AG09319 (cell line): ENCODE results near the gene BEND6.

Experiments used
- DNase-seq: peaks from one replicate; pipeline ENCODE4 v3.0.0-alpha.2; 2010; ENCODE audit warnings: low read depth; ENCODE audit errors: extremely low read depth
- TF ChIP-seq, protein P1 (sequence below): IDR thresholded peaks from 2 replicates; pipeline ENCODE4 v1.5.1; 2011; ENCODE audit warnings: low read depth, mild to moderate bottlenecking, inconsistent platforms, low read length, moderate library complexity

The BEND6 gene

GRCh38 chr6:57069920-57070331 is 115.0 kb downstream of the BEND6 start:
- TF ChIP-seq, protein P1, sequence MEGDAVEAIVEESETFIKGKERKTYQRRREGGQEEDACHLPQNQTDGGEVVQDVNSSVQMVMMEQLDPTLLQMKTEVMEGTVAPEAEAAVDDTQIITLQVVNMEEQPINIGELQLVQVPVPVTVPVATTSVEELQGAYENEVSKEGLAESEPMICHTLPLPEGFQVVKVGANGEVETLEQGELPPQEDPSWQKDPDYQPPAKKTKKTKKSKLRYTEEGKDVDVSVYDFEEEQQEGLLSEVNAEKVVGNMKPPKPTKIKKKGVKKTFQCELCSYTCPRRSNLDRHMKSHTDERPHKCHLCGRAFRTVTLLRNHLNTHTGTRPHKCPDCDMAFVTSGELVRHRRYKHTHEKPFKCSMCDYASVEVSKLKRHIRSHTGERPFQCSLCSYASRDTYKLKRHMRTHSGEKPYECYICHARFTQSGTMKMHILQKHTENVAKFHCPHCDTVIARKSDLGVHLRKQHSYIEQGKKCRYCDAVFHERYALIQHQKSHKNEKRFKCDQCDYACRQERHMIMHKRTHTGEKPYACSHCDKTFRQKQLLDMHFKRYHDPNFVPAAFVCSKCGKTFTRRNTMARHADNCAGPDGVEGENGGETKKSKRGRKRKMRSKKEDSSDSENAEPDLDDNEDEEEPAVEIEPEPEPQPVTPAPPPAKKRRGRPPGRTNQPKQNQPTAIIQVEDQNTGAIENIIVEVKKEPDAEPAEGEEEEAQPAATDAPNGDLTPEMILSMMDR, result no peak
- DNase-seq, result no peak

GRCh38 chr6:57072108-57072507 is 117.2 kb downstream of the BEND6 start:
- TF ChIP-seq, protein P1, result no peak

GRCh38 chr6:57074383-57074782 is 119.5 kb downstream of the BEND6 start:
- no peak for DNase-seq
- TF ChIP-seq, protein P1, result no peak

More at GRCh38 chr6:57072108-57072507, 117.2 kb downstream of the BEND6 start:
- DNase-seq, result no peak

DNA sequence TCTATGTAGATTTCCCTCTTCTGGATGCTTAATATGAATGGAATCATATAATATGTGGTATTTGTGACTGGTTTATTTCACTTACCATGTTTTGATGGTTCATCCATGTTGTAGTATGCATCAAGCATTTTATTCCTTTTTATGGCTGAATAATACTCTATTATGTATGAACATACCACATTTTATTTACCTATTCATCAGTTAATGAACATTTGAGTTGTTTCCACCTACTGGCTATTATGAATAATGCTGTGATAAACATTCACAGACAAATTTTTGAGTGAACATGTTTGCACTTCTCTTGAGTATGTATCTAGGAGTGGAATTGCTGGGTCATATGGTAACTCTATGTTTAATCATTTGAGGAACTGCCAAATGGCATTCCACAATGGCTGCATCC is 120.2 kb downstream of the BEND6 start:
- no peak for DNase-seq
- TF ChIP-seq, protein P1, result no peak
